ENCODE measurements around the gene PSMA6.

GRCh38 chr14:35245051-35245450 is 47.1 kb upstream of the PSMA6 start:
- TF ChIP-seq CTCF (IDR thresholded peaks at IDR 0.05) (no peak), POLR2A (IDR thresholded peaks at IDR 0.05) (no peak)
